Neural cell (in vitro differentiated cells): ENCODE data around the gene ZBTB12.

Experiments used
- EZH2 ChIP-seq: fragments of 200-600, 300-800 bp; shearing (Covaris generic), sonication (generic); IDR thresholded peaks from 2 replicates; pipeline ENCODE4 v1.6.1; 2014; ENCODE audit warnings: antibody characterized with exemption, low read length, borderline replicate concordance, mild to moderate bottlenecking; ENCODE audit not compliant: insufficient read depth, poor library complexity, severe bottlenecking
- RAD21 ChIP-seq: fragments of 450-650 bp; conservative IDR thresholded peaks from 2 replicates; pipeline ENCODE4 v1.6.1; 2014; ENCODE audit warnings: antibody characterized with exemption, mild to moderate bottlenecking, moderate library complexity
- TF ChIP-seq, protein P1 (sequence below): fragments of 450-650 bp; IDR thresholded peaks from 2 replicates; pipeline ENCODE4 v1.5.1; 2014; ENCODE audit warnings: antibody characterized with exemption, mild to moderate bottlenecking, moderate library complexity; ENCODE audit not compliant: poor library complexity, severe bottlenecking

DNA sequence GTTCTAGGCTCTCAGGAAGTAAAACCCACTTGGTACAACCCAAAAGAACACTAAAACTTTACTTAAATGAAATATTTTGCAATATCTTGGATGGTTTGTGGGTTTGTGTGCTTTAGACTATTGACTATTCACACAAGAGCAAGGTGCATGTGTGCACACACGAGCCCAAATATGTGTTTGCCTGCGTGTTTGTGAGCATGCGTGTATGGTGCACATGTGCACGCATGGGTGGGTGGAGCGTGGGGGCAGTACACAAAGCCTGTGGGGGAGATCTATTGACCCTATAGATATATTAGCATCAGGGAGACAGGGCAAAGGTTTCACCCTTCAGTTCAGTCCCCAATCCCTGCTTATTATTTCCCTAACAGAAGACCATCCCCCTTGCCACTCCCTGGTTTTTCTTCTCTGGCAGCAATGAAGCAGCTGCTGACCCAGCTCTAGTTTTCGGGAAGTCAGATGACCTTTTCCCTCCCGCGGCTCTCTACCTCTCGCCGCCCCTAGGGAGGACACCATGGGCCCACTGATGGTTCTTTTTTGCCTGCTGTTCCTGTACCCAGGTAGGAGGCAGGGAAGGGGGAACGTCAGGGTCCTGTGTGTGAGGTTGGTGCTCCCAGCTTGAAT lies 25.5 kb upstream of the ZBTB12 start, which contains the start of gene C2:
- TF ChIP-seq EZH2 = no peak
- TF ChIP-seq, protein P1, sequence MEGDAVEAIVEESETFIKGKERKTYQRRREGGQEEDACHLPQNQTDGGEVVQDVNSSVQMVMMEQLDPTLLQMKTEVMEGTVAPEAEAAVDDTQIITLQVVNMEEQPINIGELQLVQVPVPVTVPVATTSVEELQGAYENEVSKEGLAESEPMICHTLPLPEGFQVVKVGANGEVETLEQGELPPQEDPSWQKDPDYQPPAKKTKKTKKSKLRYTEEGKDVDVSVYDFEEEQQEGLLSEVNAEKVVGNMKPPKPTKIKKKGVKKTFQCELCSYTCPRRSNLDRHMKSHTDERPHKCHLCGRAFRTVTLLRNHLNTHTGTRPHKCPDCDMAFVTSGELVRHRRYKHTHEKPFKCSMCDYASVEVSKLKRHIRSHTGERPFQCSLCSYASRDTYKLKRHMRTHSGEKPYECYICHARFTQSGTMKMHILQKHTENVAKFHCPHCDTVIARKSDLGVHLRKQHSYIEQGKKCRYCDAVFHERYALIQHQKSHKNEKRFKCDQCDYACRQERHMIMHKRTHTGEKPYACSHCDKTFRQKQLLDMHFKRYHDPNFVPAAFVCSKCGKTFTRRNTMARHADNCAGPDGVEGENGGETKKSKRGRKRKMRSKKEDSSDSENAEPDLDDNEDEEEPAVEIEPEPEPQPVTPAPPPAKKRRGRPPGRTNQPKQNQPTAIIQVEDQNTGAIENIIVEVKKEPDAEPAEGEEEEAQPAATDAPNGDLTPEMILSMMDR = no peak
- TF ChIP-seq RAD21 = no peak
